Measurements from ENCODE around the gene RPL10.

The RPL10 gene

DNA sequence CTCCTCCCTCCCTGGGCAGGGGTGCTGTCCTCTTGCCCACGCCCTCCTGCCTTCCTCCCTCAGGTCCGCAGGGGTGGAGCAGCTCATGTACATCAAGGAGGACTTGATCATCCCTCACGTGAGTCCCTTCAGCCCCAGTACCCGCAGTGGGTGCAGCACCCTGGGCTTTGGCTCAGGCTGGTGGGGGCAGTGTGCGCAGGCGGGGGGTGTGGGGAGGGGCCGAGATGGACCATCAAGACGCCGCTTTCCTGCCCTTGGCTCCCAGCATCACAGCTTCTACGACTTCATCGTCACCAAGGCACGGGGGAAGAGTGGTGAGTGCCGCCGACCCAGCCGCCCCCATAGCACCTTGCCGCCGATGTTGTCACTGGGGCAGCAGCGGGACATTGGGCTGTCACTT is 51.4 kb downstream of the RPL10 start:
- no peak for DNase-seq (ENCODE audit: low read depth in 3 of 3)

DNA sequence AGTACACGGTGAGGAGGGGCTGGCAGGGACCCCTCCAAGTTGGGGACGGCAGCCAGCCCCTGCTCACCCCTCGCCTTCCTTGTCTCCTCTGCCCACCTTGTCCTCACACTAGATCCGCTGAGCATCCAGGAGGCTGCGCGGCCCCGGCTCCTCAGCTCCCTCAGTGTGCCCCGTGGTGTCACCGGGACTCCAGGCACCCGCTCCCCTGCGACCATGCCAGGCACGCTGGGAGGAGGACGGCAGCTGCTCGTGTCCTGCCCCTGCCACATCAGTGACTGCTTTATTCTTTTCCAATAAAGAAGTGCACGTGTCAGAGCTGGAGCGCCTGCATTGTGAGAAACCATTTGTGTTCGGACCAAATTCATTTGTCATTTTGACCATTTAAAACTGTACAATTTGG is 52.1 kb downstream of the RPL10 start:
- DNase-seq (ENCODE audit: low read depth in 3 of 3) = no peak

All from stimulated activated CD4-positive, alpha-beta T cell treated with anti-CD3 and anti-CD28 coated beads, TNF-alpha, amount 100 ng/mL, for 24 hours (primary cell).